Esophagus (tissue), 2 donors: Measurements from ENCODE around the gene CXCL13. TPM values are rescaled to one million over a fixed set of nuclear protein-coding genes. Genes with fewer than 3 reads are reported as not detected.
"Not testable (repeated sequence)": the region's sequence is repeated elsewhere in the genome, so short reads cannot be mapped to it uniquely, and the experiment has no call there.

ENCODE experiments used
- H3K27ac ChIP-seq, 2 donors: one replicate each; pipeline ENCODE4 v1.5.1; 2013; ENCODE audit warnings: low read depth in 2 of 2, mild to moderate bottlenecking in 2 of 2, inconsistent platforms in 1 of 2, low read length in 1 of 2, moderate library complexity in 1 of 2
- H3K27me3 ChIP-seq, 2 donors: one replicate each; pipeline ENCODE4 v1.6.1; 2013; ENCODE audit warnings: low read length in 2 of 2, control low read depth in 1 of 2, mild to moderate bottlenecking in 1 of 2; ENCODE audit not compliant: insufficient read depth in 2 of 2, control insufficient read depth in 1 of 2
- H3K36me3 ChIP-seq, 2 donors: one replicate each; pipeline ENCODE4 v1.6.1; 2013; ENCODE audit warnings: low read length in 1 of 2; ENCODE audit not compliant: control insufficient read depth in 2 of 2, insufficient read depth in 2 of 2
- H3K4me1 ChIP-seq, 2 donors: one replicate each; pipeline ENCODE4 v1.6.1; 2013; ENCODE audit warnings: low read length in 1 of 2; ENCODE audit not compliant: control insufficient read depth in 2 of 2, insufficient read depth in 2 of 2
- H3K4me3 ChIP-seq, 2 donors: one replicate each; pipeline ENCODE4 v1.5.1; 2013; ENCODE audit warnings: low read length in 2 of 2, mild to moderate bottlenecking in 2 of 2, low read depth in 1 of 2, moderate library complexity in 1 of 2
- H3K9me3 ChIP-seq, 2 donors: one replicate each; pipeline ENCODE4 v1.6.1; 2013; ENCODE audit warnings: mild to moderate bottlenecking in 2 of 2, low read depth in 1 of 2, low read length in 1 of 2, moderate library complexity in 1 of 2; ENCODE audit not compliant: control insufficient read depth in 2 of 2, insufficient read depth in 1 of 2
- WGBS, 2 donors: extraction: QIAGEN DNeasy Blood & Tissue Kit; methylation state at CpG; one replicate each; pipeline ENCODE4 v1.1.7; 2013; 5-methylcytosine and 5-hydroxymethylcytosine counted together
- polyA plus RNA-seq, 2 donors: library from polyadenylated mRNA; stranded (reverse); fragments of 200-250 nt; gene quantifications; one replicate each; pipeline ENCODE4 v1.2.3, GENCODE V29; 2013
- donor health status: healthy with polysubstance abuse.
- donor health status: Bipolar disorder and iron deficiency.

Gene CXCL13
- polyA plus RNA-seq, 2 donors, result 0.16 to 1.2 TPM

DNA sequence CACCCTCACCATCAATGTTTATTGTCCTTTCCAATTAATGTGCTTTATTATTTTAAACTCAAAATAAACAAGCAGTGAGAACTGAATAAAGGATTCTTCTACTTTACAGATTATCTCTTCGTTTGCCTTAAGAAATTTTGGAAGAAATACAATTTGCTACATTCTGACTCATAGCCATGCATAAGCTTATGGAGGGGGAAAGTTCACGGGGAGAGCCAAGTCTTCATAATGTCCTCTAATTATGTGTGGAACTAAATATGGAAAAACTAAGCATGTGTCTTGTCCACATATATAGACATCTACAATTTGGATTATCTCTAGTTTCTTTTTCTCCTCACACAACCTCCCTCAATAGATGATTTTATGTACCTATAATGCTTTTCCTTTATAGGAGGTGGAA, 17.5 kb downstream of the CXCL13 start:
- WGBS, 2 donors, result 35 to 59% methylated on average over 2 of the region's 2 CpGs
- Histone ChIP-seq H3K27me3 (peaks cover 0 to 6% of the 10 kb centered on the region in 2 donors), H3K27ac (no peak overlapping the region), H3K9me3 (no peaks in the 10 kb centered on the region), H3K4me3 (no peak overlapping the region), H3K4me1 (no peaks in the 10 kb centered on the region), H3K36me3 (no peaks in the 10 kb centered on the region)

DNA sequence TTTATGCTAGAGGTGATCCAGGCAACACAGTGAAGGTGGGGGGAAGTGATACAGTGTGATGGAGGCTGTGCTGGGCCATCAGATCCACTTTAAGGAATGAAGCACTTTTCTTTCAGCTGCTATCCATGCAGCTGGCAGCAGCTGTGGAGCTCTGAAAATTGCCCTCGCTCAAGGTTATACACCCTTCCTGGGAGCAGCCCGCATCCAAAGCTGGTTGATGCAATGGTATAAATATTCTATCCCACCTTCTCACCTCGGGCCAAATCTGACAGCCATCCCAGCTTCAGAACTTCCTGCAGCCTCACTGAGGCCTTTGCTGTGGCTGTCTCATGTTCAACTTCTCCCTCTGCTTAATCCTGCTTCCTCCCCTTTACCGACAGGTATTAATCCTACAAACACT, 18.6 kb downstream of the CXCL13 start:
- Histone ChIP-seq H3K9me3 (no peaks in the 10 kb centered on the region), H3K4me3 (no peak overlapping the region), H3K27ac (no peak overlapping the region), H3K27me3 (peaks cover 0 to 6% of the 10 kb centered on the region in 2 donors), H3K36me3 (no peaks in the 10 kb centered on the region), H3K4me1 (no peaks in the 10 kb centered on the region)
- WGBS, 2 donors, result 58 to 66% methylated on average over 4 of the region's 4 CpGs

DNA sequence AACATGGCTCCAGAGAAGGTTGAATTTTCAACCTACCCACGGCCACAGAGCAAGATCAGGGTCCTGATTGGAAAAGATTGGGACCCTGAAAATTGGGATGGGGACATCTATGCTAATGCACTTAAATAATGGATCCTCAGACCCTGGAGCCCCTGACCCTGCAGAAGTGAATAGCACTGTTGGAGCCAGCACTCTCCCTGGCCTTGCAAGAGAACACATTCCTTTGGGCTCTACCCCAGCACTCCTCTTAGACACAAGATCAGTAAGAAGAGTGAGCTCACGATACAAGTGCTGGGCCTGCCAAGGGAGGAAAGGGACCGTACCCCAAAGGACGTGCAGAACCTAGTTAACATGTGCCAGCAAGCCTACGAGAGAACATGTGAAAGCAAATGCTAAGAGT, 19.9 kb downstream of the CXCL13 start:
- Histone ChIP-seq H3K36me3 (no peaks in the 10 kb centered on the region), H3K27me3 (no peaks in the 10 kb centered on the region), H3K4me3 (no peak overlapping the region), H3K4me1 (no peaks in the 10 kb centered on the region), H3K9me3 (no peaks in the 10 kb centered on the region), H3K27ac (no peak overlapping the region)
- WGBS, 2 donors, result 59 to 65% methylated on average over 5 of the region's 5 CpGs

DNA sequence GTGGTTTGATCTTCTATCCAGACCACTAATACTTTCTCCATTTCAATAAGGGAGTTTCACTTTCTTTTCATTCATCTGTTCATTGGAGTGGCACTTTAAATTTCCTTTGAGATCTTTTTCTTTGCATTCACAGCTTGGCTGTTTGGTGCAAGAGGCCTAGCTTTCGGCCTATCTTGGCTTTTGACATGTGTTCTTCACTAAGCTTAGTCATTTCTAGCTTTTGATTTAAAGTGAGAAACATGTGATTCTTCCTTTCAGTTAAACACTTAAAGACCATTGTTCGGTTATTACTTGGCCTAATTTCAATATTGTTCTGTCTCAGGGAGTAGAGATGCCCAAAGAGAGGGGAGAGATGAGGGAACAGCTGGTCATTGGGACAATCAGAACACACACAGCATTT, 24.3 kb downstream of the CXCL13 start:
- Histone ChIP-seq H3K27me3 (no peaks in the 10 kb centered on the region), H3K27ac (no peak overlapping the region), H3K36me3 (no peaks in the 10 kb centered on the region), H3K9me3 (no peaks in the 10 kb centered on the region), H3K4me3 (no peak overlapping the region), H3K4me1 (peaks cover 0 to 3% of the 10 kb centered on the region in 2 donors)
- WGBS, 2 donors, result 80 to 85% methylated on average over 2 of the region's 2 CpGs

DNA sequence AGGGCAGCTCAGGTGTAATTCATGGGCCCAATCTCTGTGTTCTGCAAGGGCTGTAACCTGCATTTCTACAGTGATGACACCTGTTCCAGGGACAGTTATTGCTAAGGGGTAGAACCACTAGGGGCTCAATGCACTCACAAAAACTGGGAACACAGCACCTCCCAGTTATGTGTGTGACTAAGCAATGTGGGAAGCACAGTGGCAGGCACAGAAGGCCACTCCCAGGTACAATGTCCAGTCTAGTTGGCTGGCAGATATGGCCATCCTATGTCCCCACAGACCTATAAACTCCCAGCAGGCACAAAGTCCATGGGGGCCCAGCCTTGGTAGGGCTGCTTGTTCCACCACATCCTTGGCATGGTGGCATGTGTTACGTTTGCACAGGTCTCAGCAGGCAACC, 25.7 kb downstream of the CXCL13 start:
- no peaks in the 10 kb centered on the region for H3K9me3 ChIP-seq
- 93 to 94% methylated on average over 1 of the region's 1 CpG for WGBS, 2 donors
- no peak overlapping the region for H3K4me3 ChIP-seq
- H3K27ac ChIP-seq, result no peak overlapping the region
- peaks cover 2 to 3% of the 10 kb centered on the region in 2 donors for H3K4me1 ChIP-seq
- no peaks in the 10 kb centered on the region for H3K27me3 ChIP-seq
- H3K36me3 ChIP-seq, result no peaks in the 10 kb centered on the region

DNA sequence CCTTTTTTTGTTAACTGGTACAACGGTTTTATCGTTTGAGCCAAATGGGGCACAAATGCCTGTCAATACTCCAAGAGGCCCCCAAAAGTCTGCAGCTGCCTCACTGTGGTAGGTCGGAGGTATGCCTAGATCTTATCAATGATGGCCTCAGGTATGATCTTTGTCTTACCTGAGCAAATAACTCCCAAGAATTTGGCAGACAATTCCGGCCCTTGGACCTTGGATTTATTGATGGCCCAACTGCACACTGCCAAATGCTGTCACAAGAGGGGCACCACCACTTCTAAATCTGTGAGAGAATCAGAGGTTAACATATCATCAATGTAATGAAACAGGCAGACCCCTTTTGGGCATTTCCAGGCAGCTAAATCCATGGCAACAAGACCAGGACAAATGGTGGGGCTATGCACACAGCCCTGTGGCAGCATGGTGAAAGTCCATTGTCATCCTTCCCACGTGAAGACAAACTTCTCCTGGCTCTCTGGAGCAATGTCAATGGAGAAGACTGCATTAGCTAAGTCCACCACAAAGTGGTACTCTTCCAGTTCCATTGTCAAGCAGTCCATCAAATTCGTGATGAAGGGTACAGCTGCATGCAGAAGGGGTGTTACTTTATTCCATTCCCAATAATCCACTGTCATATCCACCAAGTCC, 28.6 kb downstream of the CXCL13 start:
- H3K9me3 ChIP-seq, result no peaks in the 10 kb centered on the region
- no peaks in the 10 kb centered on the region for H3K36me3 ChIP-seq
- H3K27ac ChIP-seq, result no peak overlapping the region
- no peak overlapping the region for H3K4me3 ChIP-seq
- H3K27me3 ChIP-seq, result no peaks in the 10 kb centered on the region
- H3K4me1 ChIP-seq, result peaks cover 2 to 3% of the 10 kb centered on the region in 2 donors
- 77 to 82% methylated on average over 6 of the region's 6 CpGs for WGBS, 2 donors

DNA sequence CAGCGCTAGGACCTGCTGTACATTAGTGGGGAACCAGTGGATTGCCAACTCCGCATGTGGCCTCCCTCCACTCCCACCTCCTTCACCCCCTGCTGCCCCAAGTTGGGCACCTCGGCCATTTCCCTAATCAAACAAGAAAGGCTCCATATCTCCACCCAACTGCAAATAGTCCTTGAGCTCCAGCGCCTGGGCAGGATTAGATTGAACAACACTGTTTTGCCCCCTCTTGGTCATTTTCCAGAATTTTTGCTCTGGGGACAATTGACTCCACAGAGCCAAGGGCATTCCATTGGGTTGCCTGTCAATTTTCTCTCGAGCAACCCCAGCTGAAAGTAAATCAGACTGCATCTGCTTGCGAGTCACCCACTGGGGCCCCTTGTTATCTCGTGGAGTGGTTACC, 29.6 kb downstream of the CXCL13 start:
- Histone ChIP-seq H3K4me1 (peaks cover 2 to 3% of the 10 kb centered on the region in 2 donors), H3K27me3 (no peaks in the 10 kb centered on the region), H3K27ac (no peak overlapping the region), H3K36me3 (no peaks in the 10 kb centered on the region), H3K4me3 (no peak overlapping the region), H3K9me3 (no peaks in the 10 kb centered on the region)
- 86 to 94% methylated on average over 7 of the region's 7 CpGs for WGBS, 2 donors

DNA sequence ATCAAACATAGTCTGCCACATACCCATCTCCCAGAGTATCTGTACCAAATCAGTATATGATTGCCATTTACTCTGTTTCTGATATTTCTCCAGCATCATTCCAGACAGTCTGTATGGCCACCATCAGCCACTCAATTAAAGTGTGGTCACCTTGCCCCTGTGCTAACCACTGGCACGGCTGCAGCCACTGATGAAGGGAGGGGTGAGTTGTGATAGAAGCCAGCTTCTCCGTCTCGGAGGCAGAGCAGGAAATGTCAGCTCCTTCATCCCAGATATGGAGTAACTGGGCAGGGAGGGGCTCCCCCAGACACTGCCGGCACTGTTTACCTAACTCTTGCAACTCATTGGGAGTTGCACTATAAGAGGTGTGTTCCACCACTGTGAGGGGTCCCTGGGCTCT, 30.3 kb downstream of the CXCL13 start:
- no peak overlapping the region for H3K4me3 ChIP-seq
- no peaks in the 10 kb centered on the region for H3K27me3 ChIP-seq
- H3K4me1 ChIP-seq, result peaks cover 2 to 3% of the 10 kb centered on the region in 2 donors
- 73 to 74% methylated on average over 4 of the region's 4 CpGs for WGBS, 2 donors
- no peaks in the 10 kb centered on the region for H3K36me3 ChIP-seq
- H3K9me3 ChIP-seq, result no peaks in the 10 kb centered on the region
- H3K27ac ChIP-seq, result no peak overlapping the region

DNA sequence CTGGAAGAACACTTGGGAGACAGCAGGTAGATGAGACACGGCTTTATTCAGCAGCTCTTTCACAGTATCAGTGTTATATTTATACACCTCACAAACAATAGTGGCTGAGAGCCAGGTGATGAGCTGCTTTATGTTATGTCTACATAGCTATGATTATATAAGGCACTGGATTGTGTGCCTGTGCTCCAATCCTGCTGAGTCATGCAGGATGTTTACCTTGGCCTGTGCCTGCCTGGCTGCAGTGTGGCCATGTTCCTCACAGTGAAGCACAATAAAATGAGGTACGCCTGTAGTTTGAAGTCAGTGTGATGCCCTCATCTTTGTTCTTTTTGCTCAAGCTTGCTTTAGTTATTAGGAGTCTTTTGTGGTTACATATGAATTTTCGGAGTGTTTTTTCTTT, 31.3 kb downstream of the CXCL13 start:
- no peak overlapping the region for H3K27ac ChIP-seq
- 56 to 69% methylated on average over 3 of the region's 3 CpGs for WGBS, 2 donors

DNA sequence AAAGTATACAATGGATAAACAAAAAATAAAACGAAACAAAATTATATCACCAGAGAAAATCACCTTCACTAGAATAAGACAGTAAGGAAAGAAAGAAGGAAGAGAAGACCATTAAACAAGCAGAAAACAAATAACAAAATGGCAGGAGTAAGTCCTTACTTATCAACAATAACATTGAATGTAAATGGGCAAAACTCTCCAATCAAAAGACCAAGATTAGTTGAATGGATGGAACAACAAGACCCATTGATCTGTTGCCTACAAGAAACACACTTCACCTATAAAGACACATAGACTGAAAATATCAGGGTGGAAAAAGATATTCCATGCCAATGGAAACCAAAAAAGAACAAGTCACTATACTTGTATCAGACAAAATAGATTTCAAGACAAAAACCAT, 38.4 kb downstream of the CXCL13 start:
- H3K4me3 ChIP-seq, H3K4me1 ChIP-seq, H3K36me3 ChIP-seq, H3K27me3 ChIP-seq, H3K27ac ChIP-seq, H3K9me3 ChIP-seq: not testable (repeated sequence)
- WGBS, 2 donors, result 96 to 97% methylated on average over 1 of the region's 1 CpG

More for the DNA sequence above, 31.3 kb downstream of the CXCL13 start:
- Histone ChIP-seq H3K27me3 (no peaks in the 10 kb centered on the region), H3K36me3 (no peaks in the 10 kb centered on the region), H3K9me3 (no peaks in the 10 kb centered on the region), H3K4me1 (peaks cover 0 to 2% of the 10 kb centered on the region in 2 donors), H3K4me3 (no peak overlapping the region)
